HCT116 (cell line): ENCODE measurements around the gene TOX2. TPM values are rescaled to one million over a fixed set of nuclear protein-coding genes. Genes with fewer than 3 reads are reported as not detected.

Source experiments
- ATAC-seq: fragments of 200-7000 bp; cut with Tn5 transposase; 2 replicates; pipeline ENCODE4 v1.9.1; 2020; ENCODE audit warnings: mild to moderate bottlenecking, moderate library complexity
- BruUV-seq: library from RNA; stranded (reverse); fragments of 400-500 nt; replicated peaks from 2 replicates; lab custom pipeline; 2021; lab: Mats Ljungman, UMichigan
- CTCF ChIA-PET: fragments of 300-600 bp; sonication (Branson Sonifier 250); formaldehyde crosslinking; loops from one replicate; lab custom pipeline; 2021; ENCODE audit warnings: antibody characterized with exemption; lab: Charles Lee
- POLR2A ChIA-PET: fragments of 300-600, 350-600 bp; sonication (Branson Sonifier 250); formaldehyde crosslinking; loops from one replicate; lab custom pipeline; 2021; ENCODE audit warnings: antibody characterized with exemption; lab: Charles Lee
- RAD21 ChIA-PET, 2 experiments: fragments of 300-600 bp; sonication (Branson Sonifier 250); formaldehyde crosslinking; loops; one replicate each; lab custom pipeline; 2023; ENCODE audit warnings: low total read pairs in 2 of 2; ENCODE audit not compliant: uncharacterized antibody in 2 of 2, unreplicated experiment in 2 of 2, low non-redundant PET in 1 of 2; lab: Charles Lee
- DNase-seq: peaks from one replicate; pipeline ENCODE4 v3.0.0-alpha.2; 2010; ENCODE audit warnings: low read depth, low spot score
- H2AFZ ChIP-seq: fragments of 200-600 bp; shearing (Covaris generic), sonication (generic); 2 replicates; pipeline ENCODE4 v1.6.1; 2017; ENCODE audit warnings: low read depth, mixed run types, mixed read lengths, antibody characterized with exemption, low read length; ENCODE audit not compliant: poor library complexity, severe bottlenecking
- H3K27ac ChIP-seq: 2 replicates; pipeline ENCODE4 v1.5.1; 2012; ENCODE audit warnings: low read depth, low read length
- H3K27me3 ChIP-seq: fragments of 200-600 bp; sonication (generic); 2 replicates; pipeline ENCODE4 v1.6.1; 2016; ENCODE audit warnings: mixed run types, low read length, mixed read lengths; ENCODE audit not compliant: insufficient read depth
- H3K36me3 ChIP-seq, 2 experiments: fragments of 200-500 bp in 1 of 2; fragments of 200-600 bp in 1 of 2; sonication (Bioruptor generic) in 1 of 2; sonication (generic) in 1 of 2; 2 replicates each; pipeline versions ENCODE4 v1.5.1 to v1.6.1; 2014 to 2016; ENCODE audit warnings: low read length in 2 of 2, inconsistent platforms in 1 of 2, mixed read lengths in 1 of 2, mixed run types in 1 of 2; ENCODE audit not compliant: insufficient read depth in 2 of 2, control insufficient read depth in 1 of 2
- H3K4me1 ChIP-seq, 2 experiments: fragments of 200-600 bp in 1 of 2; sonication (generic) in 1 of 2; 2 replicates each; pipeline versions ENCODE4 v1.5.1 to v1.6.1; 2012 to 2017; ENCODE audit warnings: low read length in 2 of 2, inconsistent platforms in 1 of 2, mild to moderate bottlenecking in 1 of 2, mixed read lengths in 1 of 2, mixed run types in 1 of 2, moderate library complexity in 1 of 2; ENCODE audit not compliant: insufficient read depth in 2 of 2, control insufficient read depth in 1 of 2
- H3K4me2 ChIP-seq: fragments of 200-600 bp; sonication (generic); 2 replicates; pipeline ENCODE4 v1.6.1; 2017; ENCODE audit warnings: mixed run types, low read length, mixed read lengths
- H3K4me3 ChIP-seq, 2 experiments: fragments of 200-600 bp in 1 of 2; sonication (generic) in 1 of 2; replicated peaks in 1 of 2; 2 replicates each; pipeline ENCODE4 v1.5.1; 2011 to 2016; ENCODE audit warnings: low read length in 2 of 2, control low read depth in 1 of 2, low read depth in 1 of 2, mild to moderate bottlenecking in 1 of 2, mixed read lengths in 1 of 2, mixed run types in 1 of 2
- H3K79me2 ChIP-seq: fragments of 200-600 bp; sonication (generic); 2 replicates; pipeline ENCODE4 v1.6.1; 2017; ENCODE audit warnings: mild to moderate bottlenecking, mixed run types, low read length, moderate library complexity, mixed read lengths; ENCODE audit not compliant: insufficient read depth
- H3K9ac ChIP-seq: fragments of 200-600 bp; sonication (generic); 2 replicates; pipeline ENCODE4 v1.6.1; 2016; ENCODE audit warnings: low read length, mixed read lengths
- H3K9me2 ChIP-seq: fragments of 200-600 bp; sonication (generic), shearing (Covaris generic); 2 replicates; pipeline ENCODE4 v1.6.1; 2017; ENCODE audit warnings: mixed run types, mild to moderate bottlenecking, moderate library complexity; ENCODE audit not compliant: insufficient read depth
- H3K9me3 ChIP-seq, 2 experiments: fragments of 200-500 bp in 1 of 2; fragments of 200-600 bp in 1 of 2; sonication (Bioruptor generic) in 1 of 2; sonication (generic) in 1 of 2; 2 replicates each; pipeline ENCODE4 v1.6.1; 2014 to 2017; ENCODE audit warnings: low read length in 2 of 2, mixed read lengths in 2 of 2, inconsistent platforms in 1 of 2, low read depth in 1 of 2, mild to moderate bottlenecking in 1 of 2, mixed run types in 1 of 2, moderate library complexity in 1 of 2; ENCODE audit not compliant: control insufficient read depth in 1 of 2, insufficient read depth in 1 of 2
- H4K20me1 ChIP-seq: fragments of 200-600 bp; sonication (generic), shearing (Covaris generic); 2 replicates; pipeline ENCODE4 v1.6.1; 2017; ENCODE audit warnings: mixed run types, mild to moderate bottlenecking, moderate library complexity; ENCODE audit not compliant: insufficient read depth
- ATF3 ChIP-seq: IDR thresholded peaks from 2 replicates; pipeline ENCODE4 v1.6.1; 2012
- CEBPB ChIP-seq: IDR thresholded peaks from 2 replicates; pipeline ENCODE4 v1.6.1; 2012; ENCODE audit warnings: low read depth
- EZH2 ChIP-seq: fragments of 200-600 bp; sonication (generic); IDR thresholded peaks from 2 replicates; pipeline ENCODE4 v1.6.1; 2017; ENCODE audit warnings: antibody characterized with exemption, mixed run types
- EZH2phosphoT487 ChIP-seq: fragments of 200-600 bp; IDR thresholded peaks from 2 replicates; pipeline ENCODE4 v1.6.1; 2018; ENCODE audit warnings: antibody characterized with exemption, borderline replicate concordance
- MAX ChIP-seq: IDR thresholded peaks from 2 replicates; pipeline ENCODE4 v1.6.1; 2012
- POLR2AphosphoS5 ChIP-seq: IDR thresholded peaks from 2 replicates; pipeline ENCODE4 v1.6.1; 2011; ENCODE audit warnings: mild to moderate bottlenecking, low read depth, low read length, moderate library complexity
- SIN3A ChIP-seq: IDR thresholded peaks from 2 replicates; pipeline ENCODE4 v1.6.1; 2012; ENCODE audit warnings: low read depth
- YY1 ChIP-seq: IDR thresholded peaks from 2 replicates; pipeline ENCODE4 v1.6.1; 2011; ENCODE audit warnings: low read length, low read depth, moderate library complexity, mild to moderate bottlenecking; ENCODE audit not compliant: insufficient replicate concordance; ENCODE audit errors: extremely low read depth
- ZBTB33 ChIP-seq: IDR thresholded peaks from 2 replicates; pipeline ENCODE4 v1.6.1; 2011; ENCODE audit warnings: mild to moderate bottlenecking, low read length, moderate library complexity; ENCODE audit not compliant: insufficient replicate concordance; ENCODE audit errors: extremely low read depth
- ZNF274 ChIP-seq: fragments of 200-500 bp; sonication (Bioruptor generic); IDR thresholded peaks from 2 replicates; pipeline ENCODE4 v1.6.1; 2014; ENCODE audit warnings: mild to moderate bottlenecking, low read depth, low read length, inconsistent platforms
- intact Hi-C: fragments of 100-400 bp; cut with micrococcal nuclease; formaldehyde crosslinking; loops from 2 replicates; pipeline ENCODE4 v1.10.0; 2022
- total RNA-seq: library from RNA; stranded (reverse); gene quantifications from one replicate; pipeline ENCODE4 v1.2.1, GENCODE V29; 2021; ENCODE audit not compliant: unreplicated experiment

Gene TOX2
- total RNA-seq, 1 experiment from 2014 or later, result 39.6 TPM

GRCh38 chr20:43946206-43946491, 31.5 kb downstream of the TOX2 start:
- peaks cover 12% of the 10 kb centered on the region; the same call in 1 of the 2 replicates for H3K79me2 ChIP-seq
- POLR2A ChIA-PET, result interaction anchor here (1.5 kb wide), 1 partner anchor 29 kb away, joined by 3 read pairs; no protein-coding TSS in a partner anchor
- no peak for DNase-seq

More at GRCh38 chr20:43946206-43946491, 31.5 kb downstream of the TOX2 start:
- no peak for TF ChIP-seq ZNF274
- TF ChIP-seq CEBPB, result no peak
- no peak for TF ChIP-seq MAX
- TF ChIP-seq EZH2, result no peak
- TF ChIP-seq EZH2phosphoT487, result no peak
- TF ChIP-seq SIN3A, result no peak
- no peak for TF ChIP-seq POLR2AphosphoS5
- no peak for TF ChIP-seq ATF3
- TF ChIP-seq YY1, result no peak
- TF ChIP-seq ZBTB33, result no peak
- TF ChIP-seq, all 23 proteins: peak for 0
- Histone ChIP-seq H3K27me3 (no peaks in the 10 kb centered on the region), H3K9me2 (no peaks in the 10 kb centered on the region), H3K4me1 (peaks cover 33 to 52% of the 10 kb centered on the region in 2 experiments), H3K4me3 (no peak overlapping the region), H3K27ac (no peak overlapping the region), H4K20me1 (no peaks in the 10 kb centered on the region), H3K9me3 (no peaks in the 10 kb centered on the region), H3K9ac (no peak overlapping the region), H2AFZ (no peak overlapping the region), H3K4me2 (no peak overlapping the region), H3K36me3 (no peaks in the 10 kb centered on the region)
- CTCF ChIA-PET, result no interaction called here
- intact Hi-C loops, result no loop called here
- RAD21 ChIA-PET, result no interaction called here
- no peak for ATAC-seq
- no TSS peak for BruUV-seq
